GM15510 (cell line): ENCODE measurements around the gene COPS6.
A peak's percentile ranks its signal among the peaks of the same experiment; 100 is the strongest.

Experiments used
- POLR2A ChIP-seq: IDR thresholded peaks from 3 replicates; pipeline ENCODE4 v1.6.1; 2011; ENCODE audit warnings: borderline replicate concordance; ENCODE audit not compliant: insufficient read length; ENCODE audit errors: extremely low read depth

COPS6 gene

DNA sequence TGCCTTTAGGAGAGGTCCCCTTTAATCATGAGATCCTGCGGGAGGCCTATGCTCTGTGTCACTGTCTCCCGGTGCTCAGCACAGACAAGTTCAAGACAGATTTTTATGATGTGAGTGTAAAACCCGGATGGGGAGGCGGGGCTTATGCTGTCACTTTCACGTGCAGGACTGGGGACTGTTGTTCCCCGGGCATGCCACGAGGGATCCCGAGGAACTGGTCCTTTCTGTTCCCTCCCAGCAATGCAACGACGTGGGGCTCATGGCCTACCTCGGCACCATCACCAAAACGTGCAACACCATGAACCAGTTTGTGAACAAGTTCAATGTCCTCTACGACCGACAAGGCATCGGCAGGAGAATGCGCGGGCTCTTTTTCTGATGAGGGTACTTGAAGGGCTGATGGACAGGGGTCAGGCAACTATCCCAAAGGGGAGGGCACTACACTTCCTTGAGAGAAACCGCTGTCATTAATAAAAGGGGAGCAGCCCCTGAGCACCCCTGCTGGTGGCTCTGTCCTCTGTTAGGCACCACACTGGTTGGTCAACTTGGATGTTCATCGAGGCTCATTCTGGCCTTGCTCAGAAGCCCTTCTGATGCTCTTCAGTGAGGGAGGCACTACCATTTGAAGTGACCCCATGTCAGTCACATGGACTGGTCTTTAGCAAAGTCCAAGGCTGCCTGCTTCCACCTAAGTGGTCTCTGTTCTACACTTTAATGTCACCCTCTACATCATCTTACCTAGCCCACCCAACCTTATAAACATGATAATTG lies 2.8 kb downstream of the COPS6 start:
- peak; percentile 5 for TF ChIP-seq POLR2A

DNA sequence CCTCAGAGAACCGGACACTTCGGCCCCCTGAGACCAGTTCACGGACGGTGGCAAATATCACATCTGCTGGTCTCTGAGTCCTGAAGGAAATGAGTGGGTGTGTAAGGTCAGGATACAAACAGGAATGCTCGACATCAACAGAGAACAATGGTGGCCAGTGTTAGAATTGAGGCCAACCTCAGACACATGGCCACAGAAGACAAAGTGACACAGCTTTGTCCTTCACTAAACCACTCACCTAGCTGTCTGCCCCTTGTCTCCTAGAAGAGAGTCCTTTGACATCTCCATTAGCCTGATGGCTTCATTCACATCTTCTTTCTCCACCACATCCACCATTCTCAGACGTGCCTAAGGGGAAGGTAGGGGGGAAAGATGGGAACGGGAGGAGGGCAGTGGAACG lies 4.3 kb downstream of the COPS6 start:
- TF ChIP-seq POLR2A, result no peak

DNA sequence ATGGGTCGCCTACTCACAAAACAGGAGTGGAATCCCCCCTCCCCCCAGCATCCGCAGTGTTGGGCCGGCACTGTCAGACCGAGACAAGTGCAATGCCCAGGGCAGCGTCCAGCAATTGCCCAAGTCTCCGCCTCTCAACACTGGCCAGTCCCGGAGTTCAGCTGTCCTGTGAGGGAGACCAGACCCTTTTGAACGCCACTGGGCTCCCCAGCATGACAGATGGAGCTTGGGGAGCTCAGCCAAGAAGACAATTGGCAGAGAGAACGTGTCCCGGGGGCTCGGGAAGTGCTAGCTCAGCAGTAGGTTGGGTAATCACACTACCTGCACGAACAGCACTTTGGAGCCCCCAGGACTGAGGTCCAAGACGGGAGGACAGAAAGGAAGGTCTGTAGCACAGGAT lies 4.7 kb downstream of the COPS6 start:
- TF ChIP-seq POLR2A, result no peak

- TF ChIP-seq POLR2A, result no peak
These were observed 5.2 kb downstream of the COPS6 start for GRCh38 chr7:100093925-100094486.

- no peak for TF ChIP-seq POLR2A
These were observed 6.5 kb downstream of the COPS6 start for GRCh38 chr7:100095289-100095688.

DNA sequence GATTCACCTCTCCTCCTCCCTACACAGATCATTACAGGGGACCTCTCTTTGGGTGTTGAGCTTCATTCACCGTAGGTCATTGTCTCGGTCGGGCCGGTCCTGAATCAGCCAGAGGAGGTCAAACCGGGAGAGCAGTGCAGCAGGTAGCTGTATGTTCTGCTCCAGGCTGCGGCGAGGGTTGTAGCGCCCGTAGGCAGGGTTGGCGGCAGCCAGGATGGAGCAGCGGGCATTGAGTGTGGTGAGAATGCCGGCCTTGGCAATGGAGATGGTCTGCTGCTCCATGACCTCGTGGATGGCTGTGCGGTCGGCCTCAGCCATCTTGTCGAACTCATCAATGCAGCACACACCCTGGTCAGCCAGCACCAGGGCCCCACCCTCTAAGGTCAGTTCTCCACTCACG lies 6.9 kb downstream of the COPS6 start:
- TF ChIP-seq POLR2A, result no peak

DNA sequence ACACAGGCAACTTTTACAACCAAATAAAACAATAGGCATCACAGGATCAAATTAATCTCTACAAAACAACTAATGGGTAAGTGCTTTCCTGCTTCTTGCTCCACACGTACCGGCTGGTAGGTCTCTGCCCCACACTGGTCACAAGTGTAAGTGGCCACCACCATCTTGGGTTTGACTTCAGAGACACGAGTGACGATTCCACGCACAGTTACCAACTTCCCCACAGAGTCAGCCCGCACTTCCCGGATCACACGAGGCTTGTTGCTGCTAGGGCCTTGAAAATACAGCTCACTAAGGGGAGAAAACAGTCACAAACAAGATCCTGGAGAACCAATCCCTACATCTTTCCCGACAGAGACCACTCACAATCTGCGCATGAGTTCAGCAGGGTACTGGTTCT lies 10.1 kb downstream of the COPS6 start:
- TF ChIP-seq POLR2A, result no peak

- no peak for TF ChIP-seq POLR2A
These were observed 10.7 kb downstream of the COPS6 start for GRCh38 chr7:100099452-100099851.

DNA sequence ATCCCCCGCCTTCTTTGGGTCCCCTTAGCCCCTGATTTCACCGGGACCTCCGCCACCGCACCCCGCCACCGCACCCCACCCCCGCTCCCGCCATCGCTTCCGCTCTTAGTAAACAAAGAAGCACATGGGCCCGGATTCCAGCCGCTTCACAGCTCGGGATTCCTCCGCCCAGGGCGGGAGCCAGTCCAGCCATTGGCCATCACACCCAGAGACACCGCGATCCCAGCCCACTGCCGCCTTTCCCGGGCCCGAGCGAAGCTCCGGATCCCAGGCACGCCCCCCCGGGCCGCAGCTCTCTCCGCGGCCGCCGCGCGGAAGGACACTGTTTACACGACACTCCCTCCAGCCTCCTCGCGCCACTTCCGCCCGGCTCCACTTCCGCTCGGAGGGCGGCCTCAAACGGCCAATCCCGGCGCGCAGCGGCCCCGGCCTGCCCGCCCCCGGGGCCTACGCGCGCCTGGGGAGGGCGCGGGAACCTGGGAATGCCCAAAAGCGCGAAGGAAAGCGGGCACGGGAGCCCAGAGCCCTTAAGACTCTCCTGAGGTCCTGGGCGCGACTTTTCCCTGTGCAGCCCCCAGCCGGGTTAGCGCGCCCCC lies 11.7 kb downstream of the COPS6 start:
- peak; percentile 33 for TF ChIP-seq POLR2A

DNA sequence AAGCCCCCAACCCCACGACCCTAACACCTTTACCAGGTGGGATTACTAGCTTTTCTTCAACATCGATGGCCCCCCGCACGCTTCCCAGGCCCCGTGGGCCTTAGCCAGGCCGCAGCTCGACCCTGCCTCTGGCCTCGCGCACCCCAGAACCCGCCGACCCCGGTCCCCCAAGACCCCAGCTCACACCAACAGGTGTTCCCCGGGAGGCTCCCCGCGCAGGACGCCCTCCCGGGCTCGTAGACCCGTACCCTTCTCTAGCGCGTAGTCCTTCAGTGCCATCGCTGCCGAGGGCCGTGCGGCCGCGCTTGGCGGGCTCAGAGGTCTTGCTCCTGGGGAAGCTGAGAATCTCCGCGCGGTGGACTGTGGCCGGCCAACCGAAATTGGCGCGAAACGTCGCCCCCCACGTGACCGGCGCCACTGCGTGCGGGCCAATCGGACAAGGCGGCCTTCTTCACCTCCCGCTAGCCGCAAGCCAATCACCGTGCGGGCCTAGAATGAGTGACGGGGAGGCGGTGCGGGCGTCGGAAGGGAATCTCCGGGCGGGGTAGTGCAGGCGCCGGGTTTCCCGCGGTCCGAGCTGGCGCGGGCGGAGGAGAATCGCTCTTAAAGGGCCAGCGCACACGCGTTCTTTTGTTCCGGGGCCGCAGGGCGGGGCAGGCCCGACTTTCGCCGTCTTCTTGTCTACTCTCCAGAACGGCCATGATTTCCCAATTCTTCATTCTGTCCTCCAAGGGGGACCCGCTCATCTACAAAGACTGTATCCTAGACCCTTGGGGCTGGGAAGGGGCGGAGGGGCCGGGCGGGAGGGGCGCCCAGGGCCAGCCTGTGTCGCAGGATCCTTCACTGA lies 12.5 kb downstream of the COPS6 start, which contains the start of the genes AP4M1 and MCM7:
TSS of gene AP4M1 (plus strand) at position 628 of the 847 bp plus-strand sequence. CDS start at position 700, 72 bp downstream.
TSS of gene MCM7 (minus strand) at position 382 of the 847 bp plus-strand sequence. CDS start at position 279, 103 bp downstream.
- peak; percentile 53 for TF ChIP-seq POLR2A

- no peak for TF ChIP-seq POLR2A
These were observed 14.4 kb downstream of the COPS6 start for GRCh38 chr7:100102950-100103840.

- no peak for TF ChIP-seq POLR2A
These were observed 16.8 kb downstream of the COPS6 start for GRCh38 chr7:100105534-100105933.

DNA sequence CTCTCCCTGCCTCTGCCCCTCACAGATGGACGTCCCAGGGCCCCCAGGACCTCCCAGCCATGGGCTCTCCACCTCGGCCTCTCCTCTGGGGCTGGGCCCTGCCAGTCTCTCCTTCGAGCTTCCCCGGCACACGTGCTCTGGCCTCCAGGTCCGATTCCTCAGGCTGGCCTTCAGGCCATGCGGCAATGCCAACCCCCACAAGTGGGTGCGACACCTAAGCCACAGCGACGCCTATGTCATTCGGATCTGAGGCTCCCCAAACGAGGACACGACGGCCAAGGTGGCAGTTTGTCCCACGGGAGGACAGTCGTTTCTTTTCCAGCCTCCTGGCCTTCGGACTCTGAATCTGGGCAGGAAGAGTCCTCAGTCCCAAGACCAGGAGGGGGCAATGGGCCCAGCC lies 17.9 kb downstream of the COPS6 start:
- no peak for TF ChIP-seq POLR2A
